Measurements from ENCODE around the gene FGF12. TPM values are rescaled to one million over a fixed set of nuclear protein-coding genes. Genes with fewer than 3 reads are reported as not detected.

The FGF12 gene
- total RNA-seq, 2 experiments from 2014 or later, result 0.06 to 1.7 TPM

DNA sequence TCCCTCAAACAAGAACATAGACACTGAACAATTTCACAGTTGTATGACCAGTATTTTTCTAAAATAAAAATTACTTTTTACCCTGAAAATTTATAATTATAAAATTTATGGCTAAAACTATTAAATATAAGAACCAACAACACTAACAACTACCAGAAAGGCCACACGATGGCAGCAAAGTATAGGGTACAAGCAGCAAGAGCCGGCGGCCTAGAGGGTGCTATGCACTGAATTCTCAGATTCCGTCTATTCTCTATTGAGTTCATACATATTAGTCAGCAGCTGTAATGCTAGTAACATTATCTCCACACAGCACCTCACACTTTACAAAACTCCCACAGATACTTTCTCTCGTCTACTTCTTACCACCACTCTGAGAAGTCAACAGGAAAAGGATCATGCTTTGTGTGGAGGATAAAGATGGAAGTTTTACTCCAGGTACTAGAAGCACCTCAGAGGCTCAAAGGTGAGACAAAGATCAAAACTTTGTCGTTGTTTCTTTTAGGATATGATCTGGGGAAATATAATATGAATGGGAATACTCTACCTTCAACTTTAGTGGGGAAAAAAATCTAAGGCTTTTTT, 160.5 kb downstream of the FGF12 start:
- no peaks in the 10 kb centered on the region for H3K9me2 ChIP-seq (ENCODE audit: insufficient read depth, low read length)
- CTCF ChIA-PET (ENCODE audit: unreplicated experiment), result no interaction called here
- H3K27ac ChIP-seq (ENCODE audit: low read depth, low read length, poor library complexity, severe bottlenecking), result no peak overlapping the region
- TF ChIP-seq EZH2phosphoT487 (IDR thresholded peaks at IDR 0.05; ENCODE audit: borderline replicate concordance, low read depth, low read length), result no peak
- TF ChIP-seq, protein P1, sequence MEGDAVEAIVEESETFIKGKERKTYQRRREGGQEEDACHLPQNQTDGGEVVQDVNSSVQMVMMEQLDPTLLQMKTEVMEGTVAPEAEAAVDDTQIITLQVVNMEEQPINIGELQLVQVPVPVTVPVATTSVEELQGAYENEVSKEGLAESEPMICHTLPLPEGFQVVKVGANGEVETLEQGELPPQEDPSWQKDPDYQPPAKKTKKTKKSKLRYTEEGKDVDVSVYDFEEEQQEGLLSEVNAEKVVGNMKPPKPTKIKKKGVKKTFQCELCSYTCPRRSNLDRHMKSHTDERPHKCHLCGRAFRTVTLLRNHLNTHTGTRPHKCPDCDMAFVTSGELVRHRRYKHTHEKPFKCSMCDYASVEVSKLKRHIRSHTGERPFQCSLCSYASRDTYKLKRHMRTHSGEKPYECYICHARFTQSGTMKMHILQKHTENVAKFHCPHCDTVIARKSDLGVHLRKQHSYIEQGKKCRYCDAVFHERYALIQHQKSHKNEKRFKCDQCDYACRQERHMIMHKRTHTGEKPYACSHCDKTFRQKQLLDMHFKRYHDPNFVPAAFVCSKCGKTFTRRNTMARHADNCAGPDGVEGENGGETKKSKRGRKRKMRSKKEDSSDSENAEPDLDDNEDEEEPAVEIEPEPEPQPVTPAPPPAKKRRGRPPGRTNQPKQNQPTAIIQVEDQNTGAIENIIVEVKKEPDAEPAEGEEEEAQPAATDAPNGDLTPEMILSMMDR (conservative IDR thresholded peaks at IDR 0.05; ENCODE audit: low read length), result peak; percentile 89
- H4K20me1 ChIP-seq (ENCODE audit: insufficient read depth, low read length), result no peaks in the 10 kb centered on the region
- H3K4me2 ChIP-seq (ENCODE audit: low read length), result no peak overlapping the region
- H3K36me3 ChIP-seq (ENCODE audit: insufficient read depth, low read length), result no peaks in the 10 kb centered on the region
- peak; percentile 73 for DNase-seq (ENCODE audit: low spot score)
- H3K9me3 ChIP-seq (ENCODE audit: low read length), result no peaks in the 10 kb centered on the region
- H3K79me2 ChIP-seq (ENCODE audit: insufficient read depth, low read depth, low read length), result no peaks in the 10 kb centered on the region
- intact Hi-C loops (cut with micrococcal nuclease; ENCODE audit: unreplicated experiment), result loop anchor here (1.0 to 10.0 kb wide), 5 partner anchors 100 to 1006 kb away; no protein-coding TSS in a partner anchor
- H3K4me3 ChIP-seq (ENCODE audit: low read depth, low read length, poor library complexity, severe bottlenecking), result no peak overlapping the region
- H2AFZ ChIP-seq (ENCODE audit: low read length), result no peak overlapping the region
- POLR2A ChIA-PET, result interaction anchor here (0.6 kb wide), 1 partner anchor 25 kb away, joined by 3 read pairs; no protein-coding TSS in a partner anchor
- H3K4me1 ChIP-seq (ENCODE audit: insufficient read depth, low read length, poor library complexity, severe bottlenecking), result no peaks in the 10 kb centered on the region
- no TSS peak for BruUV-seq (replicated peaks)

DNA sequence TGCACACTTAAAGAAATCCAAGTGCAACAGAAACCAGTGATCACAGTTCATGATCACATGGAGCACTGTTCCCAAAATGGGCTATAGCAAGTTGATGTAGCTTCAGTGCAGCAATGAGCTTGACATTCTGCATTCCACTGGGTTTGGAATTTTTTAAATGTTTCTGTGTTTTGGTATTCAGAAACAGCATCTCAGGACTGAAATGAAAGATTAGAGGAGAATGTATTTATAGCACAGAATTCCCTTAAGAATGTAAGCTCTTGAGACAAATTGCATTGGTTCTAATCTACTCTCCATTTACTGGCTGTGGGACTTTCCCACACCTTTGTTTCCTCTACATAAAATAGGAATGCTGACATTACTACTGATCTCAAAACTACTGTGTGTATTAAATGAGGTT, 162.7 kb downstream of the FGF12 start:
- no peaks in the 10 kb centered on the region for H4K20me1 ChIP-seq (ENCODE audit: insufficient read depth, low read length)
- TF ChIP-seq EZH2phosphoT487 (IDR thresholded peaks at IDR 0.05; ENCODE audit: borderline replicate concordance, low read depth, low read length), result no peak
- TF ChIP-seq, protein P1 (conservative IDR thresholded peaks at IDR 0.05; ENCODE audit: low read length), result no peak
- BruUV-seq (replicated peaks), result no TSS peak
- no peaks in the 10 kb centered on the region for H3K9me3 ChIP-seq (ENCODE audit: low read length)
- H3K4me2 ChIP-seq (ENCODE audit: low read length), result no peak overlapping the region
- CTCF ChIA-PET (ENCODE audit: unreplicated experiment), result no interaction called here
- H3K4me1 ChIP-seq (ENCODE audit: insufficient read depth, low read length, poor library complexity, severe bottlenecking), result no peaks in the 10 kb centered on the region
- H3K36me3 ChIP-seq (ENCODE audit: insufficient read depth, low read length), result no peaks in the 10 kb centered on the region
- POLR2A ChIA-PET, result interaction anchor here (0.6 kb wide), 1 partner anchor 30 kb away, joined by 3 read pairs; no protein-coding TSS in a partner anchor
- H3K9me2 ChIP-seq (ENCODE audit: insufficient read depth, low read length), result no peaks in the 10 kb centered on the region
- H3K27ac ChIP-seq (ENCODE audit: low read depth, low read length, poor library complexity, severe bottlenecking), result no peak overlapping the region
- H2AFZ ChIP-seq (ENCODE audit: low read length), result no peak overlapping the region
- no peak overlapping the region for H3K4me3 ChIP-seq (ENCODE audit: low read depth, low read length, poor library complexity, severe bottlenecking)
- DNase-seq (ENCODE audit: low spot score), result no peak
- intact Hi-C loops (cut with micrococcal nuclease; ENCODE audit: unreplicated experiment), result loop anchor here (5.0 to 10.0 kb wide), 3 partner anchors 478 to 1008 kb away; no protein-coding TSS in a partner anchor
- no peaks in the 10 kb centered on the region for H3K79me2 ChIP-seq (ENCODE audit: insufficient read depth, low read depth, low read length)

DNA sequence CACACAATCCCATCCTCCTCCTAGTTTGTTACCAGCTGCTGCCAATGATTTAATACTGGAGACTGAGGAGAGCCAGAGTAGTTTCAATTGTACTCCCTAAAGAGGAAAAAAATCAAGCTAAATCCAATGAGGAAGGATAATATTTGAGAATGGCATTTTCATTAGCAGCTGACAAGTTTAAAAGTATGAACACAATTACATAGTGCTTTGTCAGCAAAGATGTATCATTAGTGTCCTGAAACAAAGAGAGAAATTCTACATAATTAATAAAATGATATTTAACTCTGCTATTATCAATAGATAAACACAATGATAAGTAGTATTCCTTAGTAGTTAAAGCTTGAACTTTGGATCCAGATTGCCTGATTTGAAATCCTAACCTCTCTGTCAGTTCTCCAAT, 163.9 kb downstream of the FGF12 start:
- Histone ChIP-seq H2AFZ (ENCODE audit: low read length) (no peak overlapping the region), H3K36me3 (ENCODE audit: insufficient read depth, low read length) (no peaks in the 10 kb centered on the region), H3K4me1 (ENCODE audit: insufficient read depth, low read length, poor library complexity, severe bottlenecking) (no peaks in the 10 kb centered on the region), H4K20me1 (ENCODE audit: insufficient read depth, low read length) (no peaks in the 10 kb centered on the region), H3K27ac (ENCODE audit: low read depth, low read length, poor library complexity, severe bottlenecking) (no peak overlapping the region), H3K9me2 (ENCODE audit: insufficient read depth, low read length) (no peaks in the 10 kb centered on the region), H3K79me2 (ENCODE audit: insufficient read depth, low read depth, low read length) (no peaks in the 10 kb centered on the region), H3K4me3 (ENCODE audit: low read depth, low read length, poor library complexity, severe bottlenecking) (no peak overlapping the region), H3K4me2 (ENCODE audit: low read length) (no peak overlapping the region), H3K9me3 (ENCODE audit: low read length) (no peaks in the 10 kb centered on the region)
- intact Hi-C loops (cut with micrococcal nuclease; ENCODE audit: unreplicated experiment), result loop anchor here (10.0 kb wide), 1 partner anchor 901 kb away; no protein-coding TSS in a partner anchor
- ChIA-PET CTCF (ENCODE audit: unreplicated experiment) (no interaction called here), POLR2A (no interaction called here)
- no peak for TF ChIP-seq EZH2phosphoT487 (IDR thresholded peaks at IDR 0.05; ENCODE audit: borderline replicate concordance, low read depth, low read length)
- TF ChIP-seq, protein P1 (conservative IDR thresholded peaks at IDR 0.05; ENCODE audit: low read length), result no peak
- no peak for DNase-seq (ENCODE audit: low spot score)
- no TSS peak for BruUV-seq (replicated peaks)

Data from OCI-LY7 (cell line).